ENCODE data around the gene STAT5B. TPM values are rescaled to one million over a fixed set of nuclear protein-coding genes. Genes with fewer than 3 reads are reported as not detected.
"Not testable (repeated sequence)": the region's sequence is repeated elsewhere in the genome, so short reads cannot be mapped to it uniquely, and the experiment has no call there.

Gene STAT5B
- total RNA-seq, 1 experiment from 2014 or later: 36.4 TPM

DNA sequence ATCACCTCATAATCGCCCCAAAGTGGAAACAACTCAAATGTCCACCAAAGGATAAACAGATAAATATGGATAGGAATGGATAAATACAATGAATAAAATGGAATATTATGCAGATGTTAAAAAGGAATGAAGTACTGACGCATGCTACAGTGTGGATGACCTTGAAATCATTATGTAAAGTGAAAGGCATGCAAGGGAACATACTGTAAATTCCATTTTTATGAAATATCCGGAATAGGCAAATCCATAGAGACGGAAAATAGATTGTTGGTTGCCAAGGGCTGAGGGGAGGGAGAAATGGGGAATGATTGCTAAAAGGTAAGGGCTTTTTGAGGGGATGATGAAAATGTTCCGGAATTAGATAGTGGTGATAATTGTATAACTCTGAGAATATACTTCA, 36.0 kb downstream of the STAT5B start:
- no peak overlapping the region for H3K4me3 Mint-ChIP-seq
- ChIA-PET CTCF (interaction anchor here (0.6 kb wide), 1 partner anchor 16 kb away, joined by 3 read pairs; no protein-coding TSS in a partner anchor), POLR2A (no interaction called here)
- ATAC-seq (no peak), DNase-seq (ENCODE audit: low spot score) (no peak)
- H3K4me1 Mint-ChIP-seq: peaks cover 8% of the 10 kb centered on the region; the same call in 1 of the 2 replicates
- no peaks in the 10 kb centered on the region for H3K9me3 Mint-ChIP-seq
- no peak overlapping the region for H3K27ac Mint-ChIP-seq
- no peaks in the 10 kb centered on the region for H3K36me3 Mint-ChIP-seq
- TF ChIP-seq ELF4 (CRISPR knock-in tag; IDR thresholded peaks at IDR 0.05; ENCODE audit: low read depth) (no peak), ZNF121 (CRISPR knock-in tag; IDR thresholded peaks at IDR 0.05) (no peak), KAT7 (CRISPR knock-in tag; IDR thresholded peaks at IDR 0.05; ENCODE audit: borderline replicate concordance) (no peak), CREB1 (CRISPR knock-in tag; IDR thresholded peaks at IDR 0.05) (no peak), CBFB (CRISPR knock-in tag; IDR thresholded peaks at IDR 0.05; ENCODE audit: low read depth) (no peak), GABPB1 (CRISPR knock-in tag; IDR thresholded peaks at IDR 0.05) (no peak)
- no peaks in the 10 kb centered on the region for H3K27me3 Mint-ChIP-seq (ENCODE audit: low read depth)

DNA sequence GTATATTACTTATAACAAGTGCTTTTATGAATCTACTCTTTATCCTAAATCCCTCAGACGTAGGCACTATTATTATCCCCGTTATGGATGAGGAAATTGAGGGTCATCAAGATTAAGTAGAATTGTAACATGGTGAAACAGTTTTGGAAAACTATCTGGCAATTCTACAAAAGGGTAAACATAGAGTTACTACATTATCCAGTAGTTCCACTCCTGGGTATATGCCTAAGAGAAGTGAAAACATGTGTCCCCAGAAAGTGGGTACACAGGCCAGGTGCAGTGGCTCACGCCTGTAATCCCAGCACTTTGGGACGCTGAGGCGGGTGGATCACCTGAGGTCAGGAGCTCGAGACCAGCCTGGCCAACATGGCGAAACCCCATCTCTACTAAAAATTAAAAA, 36.6 kb downstream of the STAT5B start:
- DNase-seq (ENCODE audit: low spot score); ATAC-seq; H3K4me3 Mint-ChIP-seq; H3K4me1 Mint-ChIP-seq; H3K9me3 Mint-ChIP-seq; H3K27me3 Mint-ChIP-seq (ENCODE audit: low read depth); H3K27ac Mint-ChIP-seq; H3K36me3 Mint-ChIP-seq; POLR2A ChIA-PET: not testable (repeated sequence)
- CTCF ChIA-PET: interaction anchor here (1.0 kb wide), 1 partner anchor 17 kb away, joined by 4 read pairs; no protein-coding TSS in a partner anchor

DNA sequence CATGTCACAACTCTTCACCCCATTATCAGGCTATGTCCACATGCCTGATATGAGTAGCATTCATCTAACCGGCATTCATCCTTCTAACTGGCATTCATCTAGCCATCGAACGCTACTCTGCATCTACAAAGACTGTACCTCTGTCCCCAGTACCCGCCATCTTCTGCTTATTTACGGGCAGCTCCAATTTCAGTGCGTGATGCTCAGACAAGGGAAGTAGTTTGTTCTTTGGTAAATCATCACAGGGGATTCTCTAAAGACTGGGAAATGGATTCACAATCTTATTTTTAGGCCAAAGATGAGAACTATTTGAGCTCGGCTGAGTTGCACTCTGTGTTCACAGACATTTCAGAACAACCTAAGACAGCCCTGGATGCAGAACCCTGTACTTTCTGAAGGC, 39.4 kb downstream of the STAT5B start:
- H3K4me3 Mint-ChIP-seq: no peak overlapping the region
- no peak overlapping the region for H3K27ac Mint-ChIP-seq
- TF ChIP-seq RORB (CRISPR knock-in tag; IDR thresholded peaks at IDR 0.05): no peak
- TF ChIP-seq, protein P1, sequence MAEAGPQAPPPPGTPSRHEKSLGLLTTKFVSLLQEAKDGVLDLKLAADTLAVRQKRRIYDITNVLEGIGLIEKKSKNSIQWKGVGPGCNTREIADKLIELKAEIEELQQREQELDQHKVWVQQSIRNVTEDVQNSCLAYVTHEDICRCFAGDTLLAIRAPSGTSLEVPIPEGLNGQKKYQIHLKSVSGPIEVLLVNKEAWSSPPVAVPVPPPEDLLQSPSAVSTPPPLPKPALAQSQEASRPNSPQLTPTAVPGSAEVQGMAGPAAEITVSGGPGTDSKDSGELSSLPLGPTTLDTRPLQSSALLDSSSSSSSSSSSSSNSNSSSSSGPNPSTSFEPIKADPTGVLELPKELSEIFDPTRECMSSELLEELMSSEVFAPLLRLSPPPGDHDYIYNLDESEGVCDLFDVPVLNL (CRISPR knock-in tag; IDR thresholded peaks at IDR 0.05; ENCODE audit: borderline replicate concordance, low read depth): no peak
- no peak for TF ChIP-seq TCF7 (CRISPR knock-in tag; IDR thresholded peaks at IDR 0.05; ENCODE audit: low read depth)
- TF ChIP-seq ETV6 (CRISPR knock-in tag; IDR thresholded peaks at IDR 0.05): no peak
- no peak for TF ChIP-seq SMAD4 (CRISPR knock-in tag; IDR thresholded peaks at IDR 0.05)
- no peak for TF ChIP-seq ZNF263 (CRISPR knock-in tag; IDR thresholded peaks at IDR 0.05; ENCODE audit: low read depth)
- TF ChIP-seq ZNF396 (CRISPR knock-in tag; IDR thresholded peaks at IDR 0.05; ENCODE audit: borderline replicate concordance): no peak
- TF ChIP-seq, protein P2, sequence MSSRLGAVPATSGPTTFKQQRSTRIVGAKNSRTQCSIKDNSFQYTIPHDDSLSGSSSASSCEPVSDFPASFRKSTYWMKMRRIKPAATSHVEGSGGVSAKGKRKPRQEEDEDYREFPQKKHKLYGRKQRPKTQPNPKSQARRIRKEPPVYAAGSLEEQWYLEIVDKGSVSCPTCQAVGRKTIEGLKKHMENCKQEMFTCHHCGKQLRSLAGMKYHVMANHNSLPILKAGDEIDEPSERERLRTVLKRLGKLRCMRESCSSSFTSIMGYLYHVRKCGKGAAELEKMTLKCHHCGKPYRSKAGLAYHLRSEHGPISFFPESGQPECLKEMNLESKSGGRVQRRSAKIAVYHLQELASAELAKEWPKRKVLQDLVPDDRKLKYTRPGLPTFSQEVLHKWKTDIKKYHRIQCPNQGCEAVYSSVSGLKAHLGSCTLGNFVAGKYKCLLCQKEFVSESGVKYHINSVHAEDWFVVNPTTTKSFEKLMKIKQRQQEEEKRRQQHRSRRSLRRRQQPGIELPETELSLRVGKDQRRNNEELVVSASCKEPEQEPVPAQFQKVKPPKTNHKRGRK (CRISPR knock-in tag; IDR thresholded peaks at IDR 0.05; ENCODE audit: borderline replicate concordance): no peak
- TF ChIP-seq, protein P3, sequence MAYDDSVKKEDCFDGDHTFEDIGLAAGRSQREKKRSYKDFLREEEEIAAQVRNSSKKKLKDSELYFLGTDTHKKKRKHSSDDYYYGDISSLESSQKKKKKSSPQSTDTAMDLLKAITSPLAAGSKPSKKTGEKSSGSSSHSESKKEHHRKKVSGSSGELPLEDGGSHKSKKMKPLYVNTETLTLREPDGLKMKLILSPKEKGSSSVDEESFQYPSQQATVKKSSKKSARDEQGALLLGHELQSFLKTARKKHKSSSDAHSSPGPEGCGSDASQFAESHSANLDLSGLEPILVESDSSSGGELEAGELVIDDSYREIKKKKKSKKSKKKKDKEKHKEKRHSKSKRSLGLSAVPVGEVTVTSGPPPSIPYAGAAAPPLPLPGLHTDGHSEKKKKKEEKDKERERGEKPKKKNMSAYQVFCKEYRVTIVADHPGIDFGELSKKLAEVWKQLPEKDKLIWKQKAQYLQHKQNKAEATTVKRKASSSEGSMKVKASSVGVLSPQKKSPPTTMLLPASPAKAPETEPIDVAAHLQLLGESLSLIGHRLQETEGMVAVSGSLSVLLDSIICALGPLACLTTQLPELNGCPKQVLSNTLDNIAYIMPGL (CRISPR knock-in tag; IDR thresholded peaks at IDR 0.05): no peak
- TF ChIP-seq FOXJ3 (CRISPR knock-in tag; IDR thresholded peaks at IDR 0.05; ENCODE audit: borderline replicate concordance): no peak
- TF ChIP-seq EMX1 (CRISPR knock-in tag; IDR thresholded peaks at IDR 0.05): no peak
- no peak for TF ChIP-seq NR2C2 (CRISPR knock-in tag; IDR thresholded peaks at IDR 0.05)
- TF ChIP-seq ZNF317 (CRISPR knock-in tag; IDR thresholded peaks at IDR 0.05; ENCODE audit: borderline replicate concordance, low read depth): no peak
- TF ChIP-seq, protein P4, sequence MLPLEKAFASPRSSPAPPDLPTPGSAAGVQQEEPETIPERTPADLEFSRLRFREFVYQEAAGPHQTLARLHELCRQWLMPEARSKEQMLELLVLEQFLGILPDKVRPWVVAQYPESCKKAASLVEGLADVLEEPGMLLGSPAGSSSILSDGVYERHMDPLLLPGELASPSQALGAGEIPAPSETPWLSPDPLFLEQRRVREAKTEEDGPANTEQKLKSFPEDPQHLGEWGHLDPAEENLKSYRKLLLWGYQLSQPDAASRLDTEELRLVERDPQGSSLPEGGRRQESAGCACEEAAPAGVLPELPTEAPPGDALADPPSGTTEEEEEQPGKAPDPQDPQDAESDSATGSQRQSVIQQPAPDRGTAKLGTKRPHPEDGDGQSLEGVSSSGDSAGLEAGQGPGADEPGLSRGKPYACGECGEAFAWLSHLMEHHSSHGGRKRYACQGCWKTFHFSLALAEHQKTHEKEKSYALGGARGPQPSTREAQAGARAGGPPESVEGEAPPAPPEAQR (CRISPR knock-in tag; IDR thresholded peaks at IDR 0.05): no peak
- TF ChIP-seq, protein P5, sequence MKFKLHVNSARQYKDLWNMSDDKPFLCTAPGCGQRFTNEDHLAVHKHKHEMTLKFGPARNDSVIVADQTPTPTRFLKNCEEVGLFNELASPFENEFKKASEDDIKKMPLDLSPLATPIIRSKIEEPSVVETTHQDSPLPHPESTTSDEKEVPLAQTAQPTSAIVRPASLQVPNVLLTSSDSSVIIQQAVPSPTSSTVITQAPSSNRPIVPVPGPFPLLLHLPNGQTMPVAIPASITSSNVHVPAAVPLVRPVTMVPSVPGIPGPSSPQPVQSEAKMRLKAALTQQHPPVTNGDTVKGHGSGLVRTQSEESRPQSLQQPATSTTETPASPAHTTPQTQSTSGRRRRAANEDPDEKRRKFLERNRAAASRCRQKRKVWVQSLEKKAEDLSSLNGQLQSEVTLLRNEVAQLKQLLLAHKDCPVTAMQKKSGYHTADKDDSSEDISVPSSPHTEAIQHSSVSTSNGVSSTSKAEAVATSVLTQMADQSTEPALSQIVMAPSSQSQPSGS (CRISPR knock-in tag; IDR thresholded peaks at IDR 0.05; ENCODE audit: borderline replicate concordance, low read depth): no peak
- TF ChIP-seq, protein P6, sequence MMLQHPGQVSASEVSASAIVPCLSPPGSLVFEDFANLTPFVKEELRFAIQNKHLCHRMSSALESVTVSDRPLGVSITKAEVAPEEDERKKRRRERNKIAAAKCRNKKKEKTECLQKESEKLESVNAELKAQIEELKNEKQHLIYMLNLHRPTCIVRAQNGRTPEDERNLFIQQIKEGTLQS (CRISPR knock-in tag; conservative IDR thresholded peaks at IDR 0.05): no peak
- TF ChIP-seq ZNF416 (CRISPR knock-in tag; IDR thresholded peaks at IDR 0.05): no peak
- TF ChIP-seq, protein P7, sequence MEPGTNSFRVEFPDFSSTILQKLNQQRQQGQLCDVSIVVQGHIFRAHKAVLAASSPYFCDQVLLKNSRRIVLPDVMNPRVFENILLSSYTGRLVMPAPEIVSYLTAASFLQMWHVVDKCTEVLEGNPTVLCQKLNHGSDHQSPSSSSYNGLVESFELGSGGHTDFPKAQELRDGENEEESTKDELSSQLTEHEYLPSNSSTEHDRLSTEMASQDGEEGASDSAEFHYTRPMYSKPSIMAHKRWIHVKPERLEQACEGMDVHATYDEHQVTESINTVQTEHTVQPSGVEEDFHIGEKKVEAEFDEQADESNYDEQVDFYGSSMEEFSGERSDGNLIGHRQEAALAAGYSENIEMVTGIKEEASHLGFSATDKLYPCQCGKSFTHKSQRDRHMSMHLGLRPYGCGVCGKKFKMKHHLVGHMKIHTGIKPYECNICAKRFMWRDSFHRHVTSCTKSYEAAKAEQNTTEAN (CRISPR knock-in tag; IDR thresholded peaks at IDR 0.05): no peak
- no peaks in the 10 kb centered on the region for H3K4me1 Mint-ChIP-seq
- H3K36me3 Mint-ChIP-seq: no peaks in the 10 kb centered on the region
- ATAC-seq (no peak), DNase-seq (ENCODE audit: low spot score) (no peak)
- ChIA-PET CTCF (interaction anchor here (1.3 to 2.1 kb wide), 2 partner anchors 15 to 291 kb away, joined by 3 to 16 read pairs; no protein-coding TSS in a partner anchor), POLR2A (no interaction called here)
- H3K9me3 Mint-ChIP-seq: no peaks in the 10 kb centered on the region
- no peaks in the 10 kb centered on the region for H3K27me3 Mint-ChIP-seq (ENCODE audit: low read depth)
